K562 (cell line): ENCODE measurements around the gene SNRNP70.

ENCODE experiments used
- EZH2 ChIP-seq: IDR thresholded peaks from 2 replicates; pipeline ENCODE4 v1.6.1; 2012; ENCODE audit warnings: low read depth, mild to moderate bottlenecking, inconsistent platforms, low read length, borderline replicate concordance
- MYNN ChIP-seq, 2 experiments: sonication (generic); formaldehyde crosslinking in 1 of 2; IDR thresholded peaks; 2 replicates each; pipeline versions ENCODE4 v1.5.0 to v1.6.1; 2016 to 2020; ENCODE audit warnings: antibody characterized with exemption in 1 of 2, missing genetic modification reagents in 1 of 2

DNA sequence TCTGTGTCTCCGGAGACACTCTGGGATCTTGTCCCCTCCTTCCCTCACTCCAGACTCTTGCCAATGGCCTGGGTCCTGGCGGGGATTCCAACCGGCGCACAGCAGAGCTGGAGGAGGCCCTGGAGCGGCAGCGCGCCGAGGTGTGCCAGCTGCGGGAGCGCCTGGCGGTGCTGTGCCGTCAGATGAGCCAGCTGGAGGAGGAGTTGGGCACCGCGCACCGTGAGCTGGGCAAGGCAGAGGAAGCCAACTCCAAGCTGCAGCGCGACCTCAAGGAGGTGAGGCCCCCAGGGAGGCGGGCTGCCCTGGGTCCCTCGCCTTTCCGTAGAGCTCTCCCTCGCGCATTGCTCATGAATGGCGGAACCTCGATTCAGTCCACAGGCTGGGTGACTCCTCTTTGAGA, 45.1 kb downstream of the SNRNP70 start:
- TF ChIP-seq EZH2: no peak
- TF ChIP-seq MYNN (IDR thresholded peaks at IDR 0.05): no peak
- no peak for TF ChIP-seq MYNN (CRISPR knock-in tag; IDR thresholded peaks at IDR 0.05)
